H1 (cell line): ENCODE results near the gene ADAMTS17.

Experiments used
- CHD2 ChIP-seq: IDR thresholded peaks from 2 replicates; pipeline ENCODE4 v1.6.1; 2012; ENCODE audit warnings: low read length, improper control_type of control experiment
- FOSL1 ChIP-seq: IDR thresholded peaks from 2 replicates; pipeline ENCODE4 v1.6.1; 2011; ENCODE audit warnings: mild to moderate bottlenecking, low read depth, low read length, moderate library complexity; ENCODE audit not compliant: insufficient read depth
- HDAC6 ChIP-seq: IDR thresholded peaks from one replicate; pipeline ENCODE4 v1.7.1; 2012; ENCODE audit warnings: low read depth, mild to moderate bottlenecking, inconsistent platforms, low read length, moderate library complexity
- POLR2A ChIP-seq, 2 experiments: IDR thresholded peaks; 1 replicate in 1 of 2; 2 replicates in 1 of 2; pipeline ENCODE4 v1.6.1; 2011; ENCODE audit warnings: low read depth in 2 of 2, low read length in 2 of 2, mild to moderate bottlenecking in 2 of 2; ENCODE audit errors: control extremely low read depth in 1 of 2
- POLR2AphosphoS5 ChIP-seq: IDR thresholded peaks from 2 replicates; pipeline ENCODE4 v1.6.1; 2011; ENCODE audit warnings: low read depth, low read length
- RAD21 ChIP-seq, 2 experiments: IDR thresholded peaks in 1 of 2; conservative IDR thresholded peaks in 1 of 2; 2 replicates each; pipeline ENCODE4 v1.6.1; 2011; ENCODE audit warnings: low read depth in 2 of 2, low read length in 2 of 2, improper control_type of control experiment in 1 of 2, inconsistent platforms in 1 of 2, mild to moderate bottlenecking in 1 of 2, moderate library complexity in 1 of 2
- SIN3A ChIP-seq, 2 experiments: IDR thresholded peaks in 1 of 2; conservative IDR thresholded peaks in 1 of 2; 2 replicates each; pipeline ENCODE4 v1.6.1; 2011 to 2012; ENCODE audit warnings: low read length in 2 of 2, improper control_type of control experiment in 1 of 2, low read depth in 1 of 2, mild to moderate bottlenecking in 1 of 2
- TF ChIP-seq, protein P1 (sequence below), 3 experiments: IDR thresholded peaks; 1 replicate in 2 of 3; 2 replicates in 1 of 3; pipeline versions ENCODE4 v1.5.1 to v1.6.1; 2011; ENCODE audit warnings: low read length in 3 of 3, mild to moderate bottlenecking in 3 of 3, inconsistent platforms in 2 of 3, low read depth in 1 of 3, moderate library complexity in 1 of 3; ENCODE audit not compliant: insufficient read depth in 1 of 3; ENCODE audit errors: control extremely low read depth in 1 of 3

DNA sequence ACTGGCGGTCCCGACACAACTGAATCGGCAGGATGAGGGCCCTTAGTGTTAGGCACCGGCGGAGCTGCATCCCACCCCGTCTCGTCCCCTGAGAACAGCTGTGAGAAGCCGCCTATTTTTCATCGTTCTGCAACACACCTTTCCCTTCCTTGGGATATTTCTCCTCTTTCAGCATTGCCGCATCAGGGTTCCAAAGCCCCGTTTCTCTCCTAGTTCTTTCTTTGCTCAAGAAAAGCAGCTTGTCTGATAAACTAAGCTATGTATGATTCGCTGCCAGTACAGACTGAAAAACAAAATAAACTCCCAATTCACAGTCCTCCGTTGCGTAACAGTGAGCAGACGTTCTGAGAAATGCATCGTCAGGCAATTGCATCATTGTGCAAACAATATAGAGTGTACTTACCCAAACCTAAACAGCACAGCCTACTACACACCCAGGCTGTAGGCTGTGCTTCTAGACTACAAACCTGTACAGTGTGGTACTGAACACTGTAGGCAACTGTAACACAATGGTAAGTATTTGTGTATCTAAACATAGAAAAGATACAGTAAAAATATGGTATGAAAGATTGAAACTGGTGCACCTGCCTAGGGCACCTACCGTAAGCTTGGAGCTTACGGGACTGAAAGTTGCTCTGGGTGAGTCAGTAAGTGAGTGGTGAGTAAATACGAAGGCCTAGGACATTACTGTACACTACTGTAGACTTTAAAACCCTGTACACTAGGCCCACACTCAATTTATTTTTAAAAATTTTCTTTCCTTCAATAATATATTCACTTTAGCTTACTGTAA, 8.9 kb upstream of the ADAMTS17 start:
- TF ChIP-seq, protein P1, sequence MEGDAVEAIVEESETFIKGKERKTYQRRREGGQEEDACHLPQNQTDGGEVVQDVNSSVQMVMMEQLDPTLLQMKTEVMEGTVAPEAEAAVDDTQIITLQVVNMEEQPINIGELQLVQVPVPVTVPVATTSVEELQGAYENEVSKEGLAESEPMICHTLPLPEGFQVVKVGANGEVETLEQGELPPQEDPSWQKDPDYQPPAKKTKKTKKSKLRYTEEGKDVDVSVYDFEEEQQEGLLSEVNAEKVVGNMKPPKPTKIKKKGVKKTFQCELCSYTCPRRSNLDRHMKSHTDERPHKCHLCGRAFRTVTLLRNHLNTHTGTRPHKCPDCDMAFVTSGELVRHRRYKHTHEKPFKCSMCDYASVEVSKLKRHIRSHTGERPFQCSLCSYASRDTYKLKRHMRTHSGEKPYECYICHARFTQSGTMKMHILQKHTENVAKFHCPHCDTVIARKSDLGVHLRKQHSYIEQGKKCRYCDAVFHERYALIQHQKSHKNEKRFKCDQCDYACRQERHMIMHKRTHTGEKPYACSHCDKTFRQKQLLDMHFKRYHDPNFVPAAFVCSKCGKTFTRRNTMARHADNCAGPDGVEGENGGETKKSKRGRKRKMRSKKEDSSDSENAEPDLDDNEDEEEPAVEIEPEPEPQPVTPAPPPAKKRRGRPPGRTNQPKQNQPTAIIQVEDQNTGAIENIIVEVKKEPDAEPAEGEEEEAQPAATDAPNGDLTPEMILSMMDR (IDR thresholded peaks at IDR 0.05; ENCODE audit: control extremely low read depth in 1 of 3, insufficient read depth in 1 of 3, low read depth in 1 of 3, low read length in 3 of 3), result no peak
- no peak for TF ChIP-seq FOSL1
- TF ChIP-seq RAD21 (IDR thresholded peaks at IDR 0.05 in 1 of 2, conservative IDR thresholded peaks at IDR 0.05 in 1 of 2; ENCODE audit: low read depth in 2 of 2, low read length in 2 of 2), result no peak
- TF ChIP-seq CHD2, result no peak
- TF ChIP-seq POLR2AphosphoS5, result no peak
- no peak for TF ChIP-seq POLR2A (IDR thresholded peaks at IDR 0.05; ENCODE audit: control extremely low read depth in 1 of 2, low read depth in 2 of 2, low read length in 2 of 2)
- no peak for TF ChIP-seq HDAC6
- no peak for TF ChIP-seq SIN3A (conservative IDR thresholded peaks at IDR 0.05 in 1 of 2, IDR thresholded peaks at IDR 0.05 in 1 of 2; ENCODE audit: low read depth in 1 of 2, low read length in 2 of 2)
